K562 (cell line): ENCODE results near the gene ICAM1. TPM values are rescaled to one million over a fixed set of nuclear protein-coding genes. Genes with fewer than 3 reads are reported as not detected.

Experiments used
- CEBPZ ChIP-seq: fragments of 150-350 bp; IDR thresholded peaks from 2 replicates; pipeline ENCODE4 v1.6.1; 2014; ENCODE audit warnings: low read depth, mild to moderate bottlenecking, low read length, borderline replicate concordance
- JUN ChIP-seq, 2 experiments: sonication (generic) in 1 of 2; formaldehyde crosslinking in 1 of 2; IDR thresholded peaks; 2 replicates each; pipeline versions ENCODE4 v1.6.1 to v1.8.0; 2012 to 2022; ENCODE audit warnings: borderline replicate concordance in 2 of 2, mild to moderate bottlenecking in 2 of 2, improper control_type of control experiment in 1 of 2, low read depth in 1 of 2, low read length in 1 of 2, missing genetic modification reagents in 1 of 2
- MXI1 ChIP-seq: IDR thresholded peaks from 2 replicates; pipeline ENCODE4 v1.6.1; 2011; ENCODE audit warnings: low read depth, mild to moderate bottlenecking, improper control_type of control experiment, low read length
- POLR2B ChIP-seq: fragments of 450-650 bp; IDR thresholded peaks from 2 replicates; pipeline ENCODE4 v1.6.1; 2018; ENCODE audit warnings: low read depth; ENCODE audit not compliant: partially characterized antibody
- SMARCA5 ChIP-seq: fragments of 450-650 bp; IDR thresholded peaks from 2 replicates; pipeline ENCODE4 v1.6.1; 2016
- SRSF7 ChIP-seq: fragments of 200-400 bp; formaldehyde crosslinking; optimal IDR thresholded peaks from 2 replicates; pipeline ENCODE3; 2017; ENCODE audit warnings: mild to moderate bottlenecking, low read depth, low read length
- VEZF1 ChIP-seq: fragments of 200-800 bp; sonication (Bioruptor generic); IDR thresholded peaks from 2 replicates; pipeline ENCODE4 v1.6.1; 2017; ENCODE audit warnings: missing genetic modification characterization, missing compliant biosample characterization
- ZNF140 ChIP-seq: fragments of 250-450 bp; sonication (Bioruptor Pico); IDR thresholded peaks from 2 replicates; pipeline ENCODE4 v1.8.0; 2021; ENCODE audit warnings: moderate library complexity, mild to moderate bottlenecking, inconsistent platforms
- ZNF23 ChIP-seq: fragments of 250-450 bp; sonication (Bioruptor Pico); IDR thresholded peaks from 2 replicates; pipeline ENCODE4 v1.4.0; 2020; ENCODE audit warnings: mild to moderate bottlenecking
- ZNF407 ChIP-seq: fragments of 450-650 bp; IDR thresholded peaks from 2 replicates; pipeline ENCODE4 v1.6.1; 2016; ENCODE audit warnings: low read depth
- polyA plus RNA-seq, 8 experiments: library from polyadenylated mRNA; depleted of rRNA in 4 of 8; stranded (reverse) in 5 of 8; unstranded in 3 of 8; fragments of >200 nt; fragmentation: Nextera tagmentation in 2 of 8; fragmentation: Illumina TruSeq in 1 of 8; extraction: Ambion mirVana in 2 of 8; extraction: Trizol in 1 of 8; gene quantifications; 2 replicates each; pipeline versions ENCODE4 v1.2.1 to v1.2.3, GENCODE V29; 2011 to 2014; ENCODE audit warnings: inconsistent platforms in 1 of 8, missing spikeins in 1 of 8
- total RNA-seq, 7 experiments: library from RNA; depleted of rRNA in 6 of 7; stranded (reverse); fragments of >200 nt in 6 of 7; fragmentation: Illumina TruSeq in 2 of 7; extraction: Trizol in 2 of 7; gene quantifications; 2 replicates each; pipeline versions ENCODE4 v1.2.1 to v1.2.3, GENCODE V29; 2011 to 2021; ENCODE audit warnings: low replicate concordance in 1 of 7

ICAM1 gene
- total and polyA plus RNA-seq, 9 of the 15 experiments (the other 6 are each of a cell fraction or from before 2014, with no cell fraction given) = 2.3 to 24.4 (median 13.4) TPM

DNA sequence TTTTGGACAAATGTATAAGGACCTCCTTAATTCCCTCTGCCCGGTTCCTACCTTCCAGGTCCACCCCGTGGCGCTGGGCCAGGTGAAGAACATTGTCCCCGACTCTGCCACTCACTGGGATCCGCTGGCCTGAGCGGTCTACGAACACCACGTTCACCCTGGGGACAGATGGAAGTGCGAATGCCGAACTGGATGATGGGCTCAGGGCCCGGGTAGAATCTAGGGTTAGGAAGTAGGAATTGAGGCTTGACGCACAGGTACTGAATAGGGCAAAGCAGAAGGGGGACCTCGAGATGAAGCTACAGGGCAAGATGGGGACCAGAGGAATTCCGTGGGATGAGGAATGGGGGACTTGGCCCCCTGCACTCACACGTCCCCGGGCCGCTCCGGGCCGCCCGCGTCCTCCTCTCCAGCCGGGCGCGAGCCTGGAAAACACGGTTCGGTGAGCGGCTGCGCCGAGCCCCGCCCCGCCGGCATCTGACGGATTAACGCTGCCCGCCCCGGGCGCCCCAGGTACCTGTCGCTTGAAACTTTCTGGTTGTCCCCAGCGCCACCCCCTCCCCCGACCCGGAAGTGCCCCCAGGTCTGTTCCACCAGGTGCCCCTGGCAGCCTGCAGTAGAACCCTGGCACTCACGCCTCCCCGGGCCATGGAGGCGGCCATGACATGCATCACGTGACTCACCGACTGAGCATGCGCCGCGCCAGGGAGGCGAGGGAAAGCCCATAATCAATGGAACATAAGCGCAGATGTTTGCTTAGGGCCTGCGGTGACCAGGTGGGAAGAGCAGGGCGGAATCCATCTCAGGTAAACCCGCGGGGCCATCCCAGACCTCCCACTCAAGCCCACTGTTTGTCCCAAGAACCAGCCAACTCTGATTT, 44.7 kb downstream of the ICAM1 start, which contains the start of gene FDX2 (continued):
- TF ChIP-seq ZNF407 (no peak), SMARCA5 (no peak), JUN (IDR thresholded peaks at IDR 0.05; ENCODE audit: borderline replicate concordance, low read depth, low read length) (peak; percentile 73; the same call in 1 of the 2 replicates), JUN (CRISPR knock-in tag; IDR thresholded peaks at IDR 0.05; ENCODE audit: borderline replicate concordance) (no peak), VEZF1 (peak; percentile 39; the same call in 1 of the 2 replicates), POLR2B (peak; percentile 73), CEBPZ (no peak), MXI1 (peak; percentile 99), ZNF23 (CRISPR knock-in tag) (no peak), ZNF140 (CRISPR knock-in tag) (no peak), SRSF7 (no peak)
